GM12878 (cell line): ENCODE data around the gene TM4SF4. TPM values are rescaled to one million over a fixed set of nuclear protein-coding genes. Genes with fewer than 3 reads are reported as not detected.

Source experiments
- ATAC-seq: fragments of 200-7000 bp; cut with Tn5 transposase; 3 replicates; pipeline ENCODE4 v1.9.1; 2020; ENCODE audit warnings: mild to moderate bottlenecking, moderate library complexity
- BruUV-seq: library from RNA; stranded (reverse); fragments of 400-500 nt; replicated peaks from 2 replicates; lab custom pipeline; 2021; lab: Mats Ljungman, UMichigan
- CTCF ChIA-PET: fragments of 300-600 bp; sonication (Branson Sonifier 250); formaldehyde crosslinking; extraction: SDS; loops from one replicate; lab custom pipeline; 2021; ENCODE audit warnings: inconsistent platforms; lab: Yijun Ruan, JAX
- POLR2A ChIA-PET: fragments of 350-600 bp; formaldehyde crosslinking; extraction: SDS; loops from one replicate; lab custom pipeline; 2021; ENCODE audit warnings: inconsistent platforms; lab: Charles Lee
- RAD21 ChIA-PET: fragments of 300-600 bp; sonication (Branson Sonifier 250); formaldehyde crosslinking; loops from one replicate; lab custom pipeline; 2023; ENCODE audit warnings: antibody characterized with exemption; ENCODE audit not compliant: unreplicated experiment; lab: Charles Lee
- SMC1A ChIA-PET: fragments of 300-600 bp; sonication (Branson Sonifier 250); formaldehyde crosslinking; loops from one replicate; lab custom pipeline; 2023; ENCODE audit not compliant: unreplicated experiment, uncharacterized antibody; lab: Charles Lee
- DNase-seq: peaks from one replicate; pipeline ENCODE4 v3.0.0-alpha.2; 2011; ENCODE audit warnings: low read depth, low spot score
- FAIRE-seq: peaks from 3 replicates; lab custom pipeline; 2011; peaks lifted over from hg19 to GRCh38; lab: Jason Lieb, UNC
- H2AFZ ChIP-seq: 2 replicates; pipeline ENCODE4 v1.6.0; 2011; ENCODE audit warnings: low read depth, low read length, control low read depth; ENCODE audit not compliant: control insufficient read depth
- H3K27ac ChIP-seq: 2 replicates; pipeline ENCODE4 v1.5.1; 2011; ENCODE audit warnings: control low read depth; ENCODE audit not compliant: control insufficient read depth, insufficient read depth
- H3K27me3 ChIP-seq, 2 experiments: replicated peaks in 1 of 2; 2 replicates each; pipeline versions ENCODE4 v1.6.0 to v1.6.1; 2011; ENCODE audit warnings: low read length in 1 of 2; ENCODE audit not compliant: control insufficient read depth in 2 of 2, insufficient read depth in 2 of 2
- H3K36me3 ChIP-seq, 2 experiments: 2 replicates each; pipeline ENCODE4 v1.5.1; 2011; ENCODE audit warnings: low read length in 1 of 2; ENCODE audit not compliant: control insufficient read depth in 2 of 2, insufficient read depth in 2 of 2
- H3K4me1 ChIP-seq: 2 replicates; pipeline ENCODE4 v1.6.1; 2011; ENCODE audit warnings: mild to moderate bottlenecking, low read length, moderate library complexity, mixed read lengths; ENCODE audit not compliant: control insufficient read depth, insufficient read depth
- H3K4me2 ChIP-seq: 2 replicates; pipeline ENCODE4 v1.6.0; 2011; ENCODE audit warnings: control low read depth; ENCODE audit not compliant: control insufficient read depth, insufficient read depth
- H3K4me3 ChIP-seq: fragments of 200-600 bp; sonication (generic); 2 replicates; pipeline ENCODE4 v1.5.1; 2016
- H3K79me2 ChIP-seq: 2 replicates; pipeline ENCODE4 v1.6.0; 2011; ENCODE audit warnings: low read length; ENCODE audit not compliant: control insufficient read depth, insufficient read depth
- H3K9ac ChIP-seq: 2 replicates; pipeline ENCODE4 v1.8.0; 2011; ENCODE audit warnings: low read length, control low read depth, mixed read lengths; ENCODE audit not compliant: control insufficient read depth, insufficient read depth
- H3K9me3 ChIP-seq: replicated peaks from 3 replicates; pipeline ENCODE4 v1.5.1; 2011; ENCODE audit warnings: mild to moderate bottlenecking, low read length; ENCODE audit not compliant: control insufficient read depth, insufficient read depth
- H4K20me1 ChIP-seq: 2 replicates; pipeline ENCODE4 v1.6.0; 2011; ENCODE audit not compliant: control insufficient read depth, insufficient read depth
- ASH2L ChIP-seq: fragments of 300-600, 200-600 bp; sonication (generic); IDR thresholded peaks from 2 replicates; pipeline ENCODE4 v1.6.1; 2017; ENCODE audit warnings: low read depth, mild to moderate bottlenecking, borderline replicate concordance
- CBX5 ChIP-seq: sonication (generic); IDR thresholded peaks from 2 replicates; pipeline ENCODE4 v1.6.1; 2016; ENCODE audit warnings: low read depth, moderate library complexity, mild to moderate bottlenecking, inconsistent platforms
- CREM ChIP-seq: IDR thresholded peaks from 2 replicates; pipeline ENCODE4 v1.6.1; 2014; ENCODE audit warnings: antibody characterized with exemption, low read depth
- EGR1 ChIP-seq, 2 experiments: IDR thresholded peaks; 1 replicate in 1 of 2; 2 replicates in 1 of 2; pipeline ENCODE4 v1.6.1; 2011 to 2012; ENCODE audit warnings: low read depth in 2 of 2, low read length in 2 of 2, borderline replicate concordance in 1 of 2, mild to moderate bottlenecking in 1 of 2, moderate library complexity in 1 of 2
- IRF4 ChIP-seq: IDR thresholded peaks from 2 replicates; pipeline ENCODE4 v1.6.1; 2011; ENCODE audit warnings: low read depth, low read length
- MYC ChIP-seq: IDR thresholded peaks from 2 replicates; pipeline ENCODE4 v1.6.1; 2011; ENCODE audit warnings: mild to moderate bottlenecking, low read length, moderate library complexity, inconsistent platforms; ENCODE audit not compliant: insufficient read depth, insufficient replicate concordance, insufficient read length, severe bottlenecking
- NR2F1 ChIP-seq: fragments of 450-650 bp; conservative IDR thresholded peaks from 2 replicates; pipeline ENCODE4 v1.6.1; 2017; ENCODE audit warnings: mild to moderate bottlenecking
- PBX3 ChIP-seq: IDR thresholded peaks from 2 replicates; pipeline ENCODE4 v1.6.1; 2011; ENCODE audit warnings: mild to moderate bottlenecking, low read depth, low read length, moderate library complexity; ENCODE audit not compliant: insufficient replicate concordance
- POLR2A ChIP-seq: IDR thresholded peaks from 2 replicates; pipeline ENCODE4 v1.6.1; 2011; ENCODE audit warnings: low read depth, mild to moderate bottlenecking, low read length
- RBBP5 ChIP-seq: fragments of 200-600 bp; sonication (generic); conservative IDR thresholded peaks from 2 replicates; pipeline ENCODE4 v1.6.1; 2016
- SIN3A ChIP-seq: IDR thresholded peaks from 2 replicates; pipeline ENCODE4 v1.6.1; 2012; ENCODE audit warnings: low read depth, low read length, improper control_type of control experiment
- SMARCA5 ChIP-seq: fragments of 450-650 bp; IDR thresholded peaks from 2 replicates; pipeline ENCODE4 v1.6.1; 2017; ENCODE audit warnings: mild to moderate bottlenecking
- TARDBP ChIP-seq: IDR thresholded peaks from 2 replicates; pipeline ENCODE4 v1.6.1; 2016; ENCODE audit warnings: borderline replicate concordance
- TBL1XR1 ChIP-seq: IDR thresholded peaks from 2 replicates; pipeline ENCODE4 v1.6.1; 2012; ENCODE audit warnings: low read depth, low read length, improper control_type of control experiment
- YBX1 ChIP-seq: fragments of 450-650 bp; IDR thresholded peaks from 2 replicates; pipeline ENCODE4 v1.6.1; 2016; ENCODE audit warnings: antibody characterized with exemption
- ZNF217 ChIP-seq: fragments of 450-650 bp; IDR thresholded peaks from 2 replicates; pipeline ENCODE4 v1.6.1; 2017; ENCODE audit warnings: antibody characterized with exemption, mild to moderate bottlenecking
- WGBS: methylation state at CpG from one replicate; pipeline ENCODE4 v1.1.6; 2016; ENCODE audit warnings: low lambda C conversion rate; ENCODE audit not compliant: insufficient replicate concordance, insufficient coverage; ENCODE audit errors: missing lambda C conversion rate; 5-methylcytosine and 5-hydroxymethylcytosine counted together
- in situ Hi-C: fragments of 300-500 bp; cut with MboI; formaldehyde crosslinking; loops from 9 replicates; pipeline ENCODE4 v1.14.3; 2018; ENCODE audit warnings: mixed read lengths
- intact Hi-C: fragments of 100-400 bp; cut with micrococcal nuclease; formaldehyde crosslinking; loops from one replicate; pipeline ENCODE4 v1.14.2; 2022; ENCODE audit not compliant: unreplicated experiment
- polyA plus RNA-seq, 11 experiments: library from polyadenylated mRNA; depleted of rRNA in 4 of 11; unstranded in 6 of 11; stranded (reverse) in 5 of 11; fragments of >200 nt; fragmentation: Nextera tagmentation in 4 of 11; fragmentation: Illumina TruSeq in 1 of 11; extraction: Ambion mirVana in 4 of 11; extraction: Trizol in 1 of 11; gene quantifications; 1 replicate in 1 of 11; 2 replicates in 10 of 11; pipeline versions ENCODE4 v1.2.1 to v1.2.3, GENCODE V29; 2011 to 2016; ENCODE audit warnings: inconsistent platforms in 2 of 11, missing spikeins in 2 of 11, low read depth in 1 of 11
- total RNA-seq, 4 experiments: library from RNA; depleted of rRNA in 3 of 4; stranded (reverse); fragments of >200 nt in 3 of 4; fragmentation: Illumina TruSeq in 1 of 4; extraction: Trizol in 1 of 4; gene quantifications; 2 replicates each; pipeline versions ENCODE4 v1.2.1 to v1.2.3, GENCODE V29; 2013 to 2021

TM4SF4 gene
- total and polyA plus RNA-seq, 10 of the 15 experiments (the other 5 are each of a cell fraction or from before 2014, with no cell fraction given), result 0.06 to 1.3 TPM; not detected in 8

GRCh38 chr3:149496891-149497290 lies 22.4 kb downstream of the TM4SF4 start:
- H2AFZ ChIP-seq, result no peak overlapping the region
- POLR2A ChIA-PET, result no interaction called here
- H3K9ac ChIP-seq, result no peak overlapping the region
- H4K20me1 ChIP-seq, result no peaks in the 10 kb centered on the region
- SMC1A ChIA-PET, result interaction anchor here (2.0 kb wide), 1 partner anchor 274 kb away, joined by 7 read pairs; no protein-coding TSS in a partner anchor
- TF ChIP-seq POLR2A, result no peak
- RAD21 ChIA-PET, result interaction anchor here (0.8 to 1.5 kb wide), 2 partner anchors 72 to 311 kb away, joined by 3 read pairs; no protein-coding TSS in a partner anchor
- no peaks in the 10 kb centered on the region for H3K9me3 ChIP-seq
- CTCF ChIA-PET, result interaction anchor here (0.6 to 3.2 kb wide), 9 partner anchors 8 to 351 kb away, joined by 3 to 27 read pairs (median 3); no protein-coding TSS in a partner anchor
- intact Hi-C loops (no loop called here), in situ Hi-C loops (no loop called here)
- DNase-seq (no peak), ATAC-seq (no peak), FAIRE-seq (no peak)
- H3K4me1 ChIP-seq, result no peaks in the 10 kb centered on the region
- no peak overlapping the region for H3K4me3 ChIP-seq
- H3K4me2 ChIP-seq, result no peak overlapping the region
- WGBS, result 65% methylated on average over 4 of the region's 4 CpGs
- no peaks in the 10 kb centered on the region; a peak in 1 of 4 replicates for H3K27me3 ChIP-seq
- no peaks in the 10 kb centered on the region for H3K36me3 ChIP-seq
- H3K27ac ChIP-seq, result no peak overlapping the region
- no peaks in the 10 kb centered on the region for H3K79me2 ChIP-seq
- no TSS peak for BruUV-seq

GRCh38 chr3:149497966-149498670 lies 23.6 kb downstream of the TM4SF4 start:
- BruUV-seq, result no TSS peak
- Histone ChIP-seq H3K27me3 (no peaks in the 10 kb centered on the region; a peak in 1 of 4 replicates), H3K4me2 (no peak overlapping the region), H2AFZ (no peak overlapping the region), H3K9me3 (no peaks in the 10 kb centered on the region), H3K9ac (no peak overlapping the region), H3K4me1 (no peaks in the 10 kb centered on the region), H3K36me3 (no peaks in the 10 kb centered on the region), H3K27ac (no peak overlapping the region), H3K79me2 (no peaks in the 10 kb centered on the region), H4K20me1 (no peaks in the 10 kb centered on the region), H3K4me3 (no peak overlapping the region)
- in situ Hi-C loops (no loop called here), intact Hi-C loops (no loop called here)
- no peak for TF ChIP-seq NR2F1
- TF ChIP-seq PBX3, result no peak
- TF ChIP-seq IRF4, result no peak
- TF ChIP-seq TARDBP, result no peak
- TF ChIP-seq ZNF217, result no peak
- no peak for TF ChIP-seq MYC
- no peak for TF ChIP-seq SIN3A
- no peak for TF ChIP-seq RBBP5
- no peak for TF ChIP-seq TBL1XR1
- no peak for TF ChIP-seq CBX5
- TF ChIP-seq YBX1, result no peak
- no peak for TF ChIP-seq ASH2L
- TF ChIP-seq EGR1 (IDR thresholded peaks at IDR 0.05; ENCODE audit: borderline replicate concordance in 1 of 2, low read depth in 2 of 2, low read length in 2 of 2), result no peak
- TF ChIP-seq SMARCA5, result no peak
- no peak for TF ChIP-seq CREM
- no peak for FAIRE-seq
- SMC1A ChIA-PET, result interaction anchor here (1.2 to 2.0 kb wide), 2 partner anchors 273 to 278 kb away, joined by 3 to 7 read pairs; no protein-coding TSS in a partner anchor
- POLR2A ChIA-PET, result no interaction called here
- RAD21 ChIA-PET, result interaction anchor here (1.4 to 1.6 kb wide), 2 partner anchors 310 to 316 kb away, joined by 3 to 6 read pairs; no protein-coding TSS in a partner anchor
- CTCF ChIA-PET, result interaction anchor here (0.6 to 2.2 kb wide), 8 partner anchors 9 to 273 kb away, joined by 3 to 16 read pairs (median 5); no protein-coding TSS in a partner anchor
- DNase-seq, result no peak
- no peak for ATAC-seq
- WGBS, result 8% methylated on average over 4 of the region's 4 CpGs
